ENCODE measurements around the gene GALK2.
"Not testable (repeated sequence)": the region's sequence is repeated elsewhere in the genome, so short reads cannot be mapped to it uniquely, and the experiment has no call there.

Gene GALK2

DNA sequence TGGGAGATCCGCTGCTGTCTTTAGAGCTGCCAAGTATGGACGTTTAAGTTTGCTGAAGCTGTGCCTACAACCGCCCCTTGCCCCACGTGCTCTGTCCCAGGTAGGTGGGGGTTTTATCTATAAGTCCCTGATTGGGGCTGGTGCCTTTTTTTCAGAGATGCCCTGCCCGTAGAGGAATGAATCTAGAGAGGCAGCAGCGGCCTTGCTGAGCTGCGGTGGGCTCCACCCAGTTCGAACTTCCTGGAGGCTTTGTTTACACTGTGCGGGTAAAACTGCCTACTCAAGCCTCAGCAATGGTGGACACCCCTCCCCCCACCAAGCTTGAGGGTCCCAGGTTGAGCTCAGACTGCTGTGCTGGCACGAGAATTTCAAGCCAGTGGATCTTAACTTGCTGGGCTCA is 169.6 kb downstream of the GALK2 start:
- no peak for DNase-seq (ENCODE audit: low read depth)

DNA sequence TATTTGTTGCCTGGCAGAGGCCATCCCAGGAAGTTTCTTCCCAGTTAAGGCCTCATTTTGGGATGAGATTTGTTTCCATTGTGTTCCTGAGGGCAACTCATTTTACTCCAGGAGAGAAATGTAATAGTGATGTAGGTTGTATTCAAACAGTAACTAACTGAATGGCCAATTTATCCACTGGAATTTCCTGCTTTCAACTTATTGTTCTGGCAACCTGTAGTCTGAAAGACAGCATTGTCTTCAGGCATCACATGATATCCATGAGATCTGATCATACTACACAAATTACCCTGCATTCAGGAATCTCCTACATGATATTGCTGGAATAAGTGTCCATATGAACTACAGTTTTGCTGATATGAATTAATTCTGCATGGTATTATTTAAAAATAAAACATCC is 173.5 kb downstream of the GALK2 start:
- DNase-seq (ENCODE audit: low read depth), result no peak

DNA sequence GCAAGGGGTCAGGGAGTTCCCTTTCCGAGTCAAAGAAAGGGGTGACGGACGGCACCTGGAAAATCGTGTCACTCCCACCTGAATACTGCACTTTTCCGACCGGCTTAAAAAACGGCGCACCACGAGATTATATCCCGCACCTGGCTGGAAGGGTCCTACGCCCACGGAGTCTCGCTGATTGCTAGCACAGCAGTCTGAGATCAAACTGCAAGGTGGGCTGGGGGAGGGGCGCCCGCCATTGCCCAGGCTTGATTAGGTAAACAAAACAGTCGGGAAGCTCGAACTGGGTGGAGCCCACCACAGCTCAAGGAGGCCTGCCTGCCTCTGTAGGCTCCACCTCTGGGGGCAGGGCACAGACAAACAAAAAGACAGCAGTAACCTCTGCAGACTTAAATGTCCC is 184.4 kb downstream of the GALK2 start:
- not testable (repeated sequence) for DNase-seq (ENCODE audit: low read depth)

DNA sequence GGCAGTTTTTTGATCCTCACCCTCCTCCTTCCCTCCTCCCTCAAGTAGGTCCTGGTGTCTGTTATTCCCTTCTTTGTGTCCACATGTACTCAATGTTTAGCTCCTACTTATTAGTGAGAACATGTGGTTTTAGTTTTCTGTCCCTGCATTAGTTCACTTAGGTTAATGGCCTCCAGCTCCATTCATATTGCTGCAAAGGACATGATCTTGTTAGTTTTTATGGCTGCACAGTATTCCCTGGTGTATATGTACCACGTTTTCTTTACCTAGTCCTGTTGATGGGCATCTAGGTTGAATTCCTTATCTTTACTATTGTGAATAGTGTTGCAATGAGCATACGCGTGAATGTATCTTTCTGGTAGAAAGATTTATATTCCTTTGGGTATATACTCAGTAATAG is 191.3 kb downstream of the GALK2 start:
- no peak for DNase-seq (ENCODE audit: low read depth)

DNA sequence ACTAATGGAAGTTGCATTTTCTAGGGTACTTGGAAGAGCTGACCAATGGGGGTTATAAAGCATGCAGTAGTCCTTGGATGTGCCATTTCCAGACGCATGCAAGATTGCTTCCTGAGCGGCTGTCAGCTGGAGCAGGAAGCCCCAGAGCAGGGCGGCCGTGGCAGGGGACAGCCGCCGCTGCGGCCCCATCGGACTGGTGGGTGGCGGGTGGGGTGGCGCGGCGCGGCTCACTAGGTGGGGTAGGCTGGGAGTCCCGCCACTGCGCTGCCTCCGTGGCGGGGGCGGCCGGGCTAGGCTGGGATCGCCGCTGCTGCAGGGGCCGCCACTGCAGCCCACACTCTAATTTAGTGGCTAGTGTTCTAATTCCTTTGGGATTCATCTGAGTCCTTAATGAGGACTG is 196.4 kb downstream of the GALK2 start:
- no peak for DNase-seq (ENCODE audit: low read depth)

DNA sequence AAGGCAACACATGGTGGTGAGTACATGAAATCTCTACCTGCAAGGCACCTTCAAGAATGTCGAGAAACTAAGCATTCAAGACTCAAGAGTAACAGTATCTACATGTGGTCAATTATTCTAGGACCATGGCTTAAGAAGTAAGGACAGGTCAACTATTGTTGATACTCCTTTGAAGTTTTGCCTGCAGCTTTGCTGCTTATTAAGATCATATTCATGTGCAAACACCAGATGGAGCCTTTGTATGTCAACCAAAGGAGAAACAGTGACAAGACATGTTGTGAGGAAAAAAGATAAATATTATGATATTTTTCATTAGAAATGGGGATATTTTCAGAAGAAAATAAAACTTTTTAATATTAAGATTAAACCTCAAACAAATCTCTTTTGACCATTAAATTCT is 200.7 kb downstream of the GALK2 start:
- DNase-seq (ENCODE audit: low read depth), result no peak

DNA sequence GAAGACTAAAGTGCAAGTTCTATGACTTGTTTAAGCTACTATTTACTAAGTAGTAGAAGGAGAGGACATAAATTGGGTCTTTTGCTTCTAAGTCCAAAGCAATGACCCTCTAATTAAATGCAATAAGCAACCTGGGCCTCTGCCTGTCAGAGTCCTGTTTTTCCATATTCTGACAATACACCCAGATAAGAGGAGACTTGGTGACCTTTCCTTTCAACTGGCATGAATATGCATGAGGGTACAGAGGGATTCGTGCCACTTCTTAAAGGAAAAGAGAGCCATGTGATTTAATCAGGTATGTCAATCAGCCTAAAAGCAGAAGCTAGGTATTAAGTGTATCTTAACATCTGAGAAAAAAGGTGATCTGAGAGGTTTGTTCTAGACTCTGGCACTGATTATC is 202.3 kb downstream of the GALK2 start:
- DNase-seq (ENCODE audit: low read depth), result no peak

DNA sequence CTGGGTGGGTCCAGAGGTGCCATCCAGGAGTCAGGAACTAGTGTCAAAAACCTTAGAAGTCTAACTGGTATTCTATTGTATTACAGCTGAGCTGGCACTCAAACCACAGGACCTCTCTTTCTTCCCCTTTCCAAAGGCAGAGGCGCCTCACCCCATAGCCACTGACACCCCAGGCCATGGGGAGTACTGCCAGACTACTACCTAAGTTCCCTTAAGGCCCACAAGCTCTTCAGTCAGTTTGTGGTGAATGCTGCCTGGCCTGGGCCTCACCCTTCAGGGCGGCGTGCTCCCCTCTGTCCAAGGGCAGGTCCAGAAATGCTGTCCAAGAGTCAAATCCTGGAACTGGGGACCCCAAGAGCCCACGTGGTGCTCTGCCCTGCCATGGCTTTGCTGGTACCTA is 209.9 kb downstream of the GALK2 start:
- DNase-seq (ENCODE audit: low read depth), result no peak

DNA sequence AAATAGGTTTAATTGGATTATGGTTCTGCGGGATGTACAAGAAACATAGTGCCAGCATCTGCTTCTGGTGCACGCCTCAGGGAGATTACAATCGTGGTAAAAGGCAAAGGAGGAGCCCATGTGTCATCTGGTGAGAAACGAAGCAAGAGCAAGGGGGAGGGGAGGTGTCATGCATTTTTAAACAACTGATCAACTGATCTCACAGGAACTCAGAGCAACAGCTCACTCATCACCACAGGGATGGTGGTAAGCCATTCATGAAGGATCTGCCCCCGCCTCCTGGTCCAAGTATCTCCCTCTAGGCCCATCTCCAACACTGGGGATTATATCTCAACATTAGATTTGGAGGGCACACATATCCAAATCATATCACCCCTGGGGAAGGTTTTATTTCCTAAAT is 210.9 kb downstream of the GALK2 start:
- no peak for DNase-seq (ENCODE audit: low read depth)

Measured in GM04504 (cell line).